HG03039 (cell line): ENCODE data around the gene DAPK1.

ENCODE experiments used
- ATAC-seq: cut with Tn5 transposase; IDR thresholded peaks from one replicate; pipeline ENCODE4 v1.9.1; 2021; ENCODE audit warnings: mild to moderate bottlenecking, moderate library complexity; ENCODE audit not compliant: unreplicated experiment

Gene DAPK1

GRCh38 chr9:87638292-87638691, 140.6 kb downstream of the DAPK1 start:
- no peak for ATAC-seq

- ATAC-seq, result no peak
These were observed 142.3 kb downstream of the DAPK1 start for GRCh38 chr9:87639949-87640348.

- no peak for ATAC-seq
These were observed 142.7 kb downstream of the DAPK1 start for GRCh38 chr9:87640385-87640795.

- ATAC-seq, result no peak
These were observed 143.4 kb downstream of the DAPK1 start for GRCh38 chr9:87641067-87641466.

- no peak for ATAC-seq
These were observed 144.9 kb downstream of the DAPK1 start for GRCh38 chr9:87642330-87643106.

- ATAC-seq, result no peak
These were observed 145.5 kb downstream of the DAPK1 start for GRCh38 chr9:87643107-87643650.

- ATAC-seq, result no peak
These were observed 146.3 kb downstream of the DAPK1 start for GRCh38 chr9:87643778-87644570.

GRCh38 chr9:87644659-87645058, 147.0 kb downstream of the DAPK1 start:
- ATAC-seq, result no peak

GRCh38 chr9:87646546-87646945, 148.9 kb downstream of the DAPK1 start:
- ATAC-seq, result no peak

GRCh38 chr9:87647114-87647513, 149.4 kb downstream of the DAPK1 start:
- ATAC-seq, result no peak

GRCh38 chr9:87648606-87649005, 150.9 kb downstream of the DAPK1 start:
- no peak for ATAC-seq

- ATAC-seq, result no peak
These were observed 153.1 kb downstream of the DAPK1 start for GRCh38 chr9:87650611-87651295.

GRCh38 chr9:87651431-87651830, 153.8 kb downstream of the DAPK1 start:
- no peak for ATAC-seq

GRCh38 chr9:87653941-87654340, 156.3 kb downstream of the DAPK1 start:
- ATAC-seq, result no peak

GRCh38 chr9:87655731-87656130, 158.1 kb downstream of the DAPK1 start:
- ATAC-seq, result no peak

GRCh38 chr9:87656485-87656884, 158.8 kb downstream of the DAPK1 start:
- ATAC-seq, result no peak

- no peak for ATAC-seq
These were observed 159.5 kb downstream of the DAPK1 start for GRCh38 chr9:87657190-87657589.

- ATAC-seq, result no peak
These were observed 160.2 kb downstream of the DAPK1 start for GRCh38 chr9:87657893-87658292.

- no peak for ATAC-seq
These were observed 160.8 kb downstream of the DAPK1 start for GRCh38 chr9:87658511-87658910.

GRCh38 chr9:87659534-87660419, 162.1 kb downstream of the DAPK1 start:
- ATAC-seq, result no peak
